ENCODE results near the gene SBK3.

SBK3 gene

DNA sequence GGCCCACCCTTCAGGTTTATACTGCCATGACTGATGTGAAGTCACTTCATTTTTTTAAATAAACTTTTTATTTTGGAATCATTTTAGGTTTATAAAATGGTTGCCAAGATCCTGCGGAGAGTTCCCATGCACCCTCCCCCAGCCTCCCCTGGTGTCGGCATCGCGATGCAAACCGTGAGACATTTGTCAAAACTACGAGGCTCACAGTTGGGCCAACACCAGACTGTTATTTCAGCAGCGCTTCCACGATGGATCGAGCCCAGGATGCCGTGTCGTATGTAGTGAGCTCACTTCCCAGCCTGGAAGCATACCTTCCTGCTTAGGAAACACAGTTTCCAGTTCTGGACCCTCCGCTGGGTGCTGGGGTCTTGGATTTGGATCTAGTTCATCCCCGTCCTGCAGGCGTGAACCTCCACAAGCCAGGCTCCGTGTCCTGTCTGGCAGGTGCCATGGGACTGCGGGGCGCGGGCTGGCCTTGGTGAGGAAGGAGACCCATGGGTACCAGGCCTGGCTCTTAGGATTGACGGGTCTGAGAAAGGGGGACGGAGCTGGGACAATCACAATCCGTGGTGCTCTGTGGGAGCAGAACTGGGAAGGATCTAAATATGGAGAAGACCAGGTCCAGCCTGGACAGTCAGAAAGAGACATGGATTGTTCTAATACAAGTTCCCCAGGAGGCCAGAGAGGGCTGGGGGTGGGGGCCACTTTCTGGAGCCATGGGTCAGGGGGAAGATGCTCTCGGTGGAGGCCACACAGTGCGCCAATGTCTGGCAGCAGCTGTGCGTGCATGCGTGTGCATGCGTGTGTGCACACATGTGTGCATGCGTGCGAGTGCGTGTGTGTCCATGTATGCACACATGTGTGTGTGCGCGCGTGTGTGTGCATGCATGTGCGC lies 6.0 kb downstream of the SBK3 start:
- Histone ChIP-seq H2AFZ (ENCODE audit: low read length) (no peak overlapping the region), H3K9ac (ENCODE audit: low read length) (no peak overlapping the region), H3K4me3 (ENCODE audit: low read length) (no peak overlapping the region), H3K36me3 (replicated peaks; ENCODE audit: insufficient read depth, low read length) (no peaks in the 10 kb centered on the region), H3F3A (ENCODE audit: insufficient read depth, low read length) (no peaks in the 10 kb centered on the region), H4K20me1 (ENCODE audit: insufficient read depth, low read length) (no peaks in the 10 kb centered on the region), H3K4me1 (ENCODE audit: low read length) (no peaks in the 10 kb centered on the region), H3K9me2 (replicated peaks; ENCODE audit: insufficient read depth, low read length) (no peaks in the 10 kb centered on the region), H3K4me2 (ENCODE audit: low read depth, low read length) (no peak overlapping the region), H3K27me3 (replicated peaks; ENCODE audit: insufficient read depth, low read length) (peaks cover 63% of the 10 kb centered on the region), H3K79me2 (ENCODE audit: low read length) (no peaks in the 10 kb centered on the region), H3K9me3 (replicated peaks; ENCODE audit: insufficient read depth, low read length) (no peaks in the 10 kb centered on the region), H3K27ac (ENCODE audit: low read length) (no peak overlapping the region)
- TF ChIP-seq EZH2 (optimal IDR thresholded peaks at IDR 0.05; ENCODE audit: low read depth, low read length): no peak
- TF ChIP-seq EZH2phosphoT487 (IDR thresholded peaks at IDR 0.05; ENCODE audit: low read length): no peak
- TF ChIP-seq, protein P1, sequence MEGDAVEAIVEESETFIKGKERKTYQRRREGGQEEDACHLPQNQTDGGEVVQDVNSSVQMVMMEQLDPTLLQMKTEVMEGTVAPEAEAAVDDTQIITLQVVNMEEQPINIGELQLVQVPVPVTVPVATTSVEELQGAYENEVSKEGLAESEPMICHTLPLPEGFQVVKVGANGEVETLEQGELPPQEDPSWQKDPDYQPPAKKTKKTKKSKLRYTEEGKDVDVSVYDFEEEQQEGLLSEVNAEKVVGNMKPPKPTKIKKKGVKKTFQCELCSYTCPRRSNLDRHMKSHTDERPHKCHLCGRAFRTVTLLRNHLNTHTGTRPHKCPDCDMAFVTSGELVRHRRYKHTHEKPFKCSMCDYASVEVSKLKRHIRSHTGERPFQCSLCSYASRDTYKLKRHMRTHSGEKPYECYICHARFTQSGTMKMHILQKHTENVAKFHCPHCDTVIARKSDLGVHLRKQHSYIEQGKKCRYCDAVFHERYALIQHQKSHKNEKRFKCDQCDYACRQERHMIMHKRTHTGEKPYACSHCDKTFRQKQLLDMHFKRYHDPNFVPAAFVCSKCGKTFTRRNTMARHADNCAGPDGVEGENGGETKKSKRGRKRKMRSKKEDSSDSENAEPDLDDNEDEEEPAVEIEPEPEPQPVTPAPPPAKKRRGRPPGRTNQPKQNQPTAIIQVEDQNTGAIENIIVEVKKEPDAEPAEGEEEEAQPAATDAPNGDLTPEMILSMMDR (IDR thresholded peaks at IDR 0.05; ENCODE audit: low read length): no peak
- no peak for DNase-seq

- H3K9me3 ChIP-seq (replicated peaks; ENCODE audit: insufficient read depth, low read length): no peaks in the 10 kb centered on the region
- no peak overlapping the region for H2AFZ ChIP-seq (ENCODE audit: low read length)
- H3K9ac ChIP-seq (ENCODE audit: low read length): no peak overlapping the region
- no peak for DNase-seq
- no peak overlapping the region for H3K4me2 ChIP-seq (ENCODE audit: low read depth, low read length)
- H3K36me3 ChIP-seq (replicated peaks; ENCODE audit: insufficient read depth, low read length): no peaks in the 10 kb centered on the region
- H3F3A ChIP-seq (ENCODE audit: insufficient read depth, low read length): no peaks in the 10 kb centered on the region
- H3K9me2 ChIP-seq (replicated peaks; ENCODE audit: insufficient read depth, low read length): no peaks in the 10 kb centered on the region
- TF ChIP-seq EZH2phosphoT487 (IDR thresholded peaks at IDR 0.05; ENCODE audit: low read length): no peak
- TF ChIP-seq, protein P1 (IDR thresholded peaks at IDR 0.05; ENCODE audit: low read length): no peak
- no peak for TF ChIP-seq EZH2 (optimal IDR thresholded peaks at IDR 0.05; ENCODE audit: low read depth, low read length)
- no peaks in the 10 kb centered on the region for H3K79me2 ChIP-seq (ENCODE audit: low read length)
- H3K4me1 ChIP-seq (ENCODE audit: low read length): no peaks in the 10 kb centered on the region
- no peaks in the 10 kb centered on the region for H4K20me1 ChIP-seq (ENCODE audit: insufficient read depth, low read length)
- no peak overlapping the region for H3K4me3 ChIP-seq (ENCODE audit: low read length)
- H3K27me3 ChIP-seq (replicated peaks; ENCODE audit: insufficient read depth, low read length): peaks cover 62% of the 10 kb centered on the region
- no peak overlapping the region for H3K27ac ChIP-seq (ENCODE audit: low read length)
These were observed 7.2 kb downstream of the SBK3 start for GRCh38 chr19:55538132-55538531.

GRCh38 chr19:55537741-55538111 lies 7.6 kb downstream of the SBK3 start:
- H3K9me2 ChIP-seq (replicated peaks; ENCODE audit: insufficient read depth, low read length): no peaks in the 10 kb centered on the region
- no peaks in the 10 kb centered on the region for H3K9me3 ChIP-seq (replicated peaks; ENCODE audit: insufficient read depth, low read length)
- no peak overlapping the region for H3K27ac ChIP-seq (ENCODE audit: low read length)
- H3K4me1 ChIP-seq (ENCODE audit: low read length): no peaks in the 10 kb centered on the region
- no peak overlapping the region for H3K4me2 ChIP-seq (ENCODE audit: low read depth, low read length)
- DNase-seq: no peak
- TF ChIP-seq, protein P1 (IDR thresholded peaks at IDR 0.05; ENCODE audit: low read length): no peak
- TF ChIP-seq EZH2phosphoT487 (IDR thresholded peaks at IDR 0.05; ENCODE audit: low read length) (no peak), EZH2 (optimal IDR thresholded peaks at IDR 0.05; ENCODE audit: low read depth, low read length) (no peak)
- H3F3A ChIP-seq (ENCODE audit: insufficient read depth, low read length): no peaks in the 10 kb centered on the region
- H3K27me3 ChIP-seq (replicated peaks; ENCODE audit: insufficient read depth, low read length): peaks cover 65% of the 10 kb centered on the region
- no peaks in the 10 kb centered on the region for H4K20me1 ChIP-seq (ENCODE audit: insufficient read depth, low read length)
- no peak overlapping the region for H3K4me3 ChIP-seq (ENCODE audit: low read length)
- no peak overlapping the region for H2AFZ ChIP-seq (ENCODE audit: low read length)
- no peak overlapping the region for H3K9ac ChIP-seq (ENCODE audit: low read length)
- H3K79me2 ChIP-seq (ENCODE audit: low read length): no peaks in the 10 kb centered on the region
- H3K36me3 ChIP-seq (replicated peaks; ENCODE audit: insufficient read depth, low read length): no peaks in the 10 kb centered on the region
